G401 (cell line): Measurements from ENCODE around the gene PRKAR1B. TPM values are rescaled to one million over a fixed set of nuclear protein-coding genes. Genes with fewer than 3 reads are reported as not detected.

Source experiments
- DNase-seq: peaks from one replicate; pipeline ENCODE4 v3.0.0-alpha.2; 2015; ENCODE audit warnings: low spot score
- in situ Hi-C: cut with HindIII; loops from 2 replicates; pipeline ENCODE4 v1.10.0; 2016; ENCODE audit warnings: low sequenced_read_pairs, mixed read lengths
- total RNA-seq: library from RNA; depleted of rRNA; stranded (reverse); fragments of >200 nt; shearing (Covaris generic); gene quantifications from 2 replicates; pipeline ENCODE4 v1.2.3, GENCODE V29; 2014

PRKAR1B gene
- total RNA-seq, 1 experiment from 2014 or later, result 83.1 TPM

GRCh38 chr7:512541-513311, 214.4 kb downstream of the PRKAR1B start:
- peak; percentile 52 for DNase-seq

DNA sequence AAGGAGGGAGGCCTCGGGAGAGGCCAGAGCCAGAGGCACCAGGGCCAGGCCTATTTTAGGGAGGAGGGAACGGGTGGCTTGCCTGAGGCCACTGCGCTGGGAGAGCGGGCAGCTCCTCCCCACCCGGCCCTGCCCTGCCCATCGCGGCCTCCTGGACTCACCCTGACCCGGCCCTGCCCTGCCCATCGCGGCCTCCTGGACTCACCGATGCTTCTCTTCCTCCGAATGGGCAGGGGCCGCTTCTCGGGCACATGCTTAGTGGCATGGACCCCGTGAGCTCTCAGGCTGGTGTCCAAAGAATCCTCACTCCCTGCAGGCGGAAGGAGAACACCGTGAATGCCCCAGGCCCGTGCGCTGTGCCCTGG, 215.0 kb downstream of the PRKAR1B start:
- in situ Hi-C loops, result no loop called here

More at GRCh38 chr7:512541-513311, 214.4 kb downstream of the PRKAR1B start:
- in situ Hi-C loops, result no loop called here

GRCh38 chr7:511476-512145, 215.5 kb downstream of the PRKAR1B start:
- in situ Hi-C loops, result no loop called here
- DNase-seq, result no peak

More for the DNA sequence above, 215.0 kb downstream of the PRKAR1B start:
- no peak for DNase-seq

DNA sequence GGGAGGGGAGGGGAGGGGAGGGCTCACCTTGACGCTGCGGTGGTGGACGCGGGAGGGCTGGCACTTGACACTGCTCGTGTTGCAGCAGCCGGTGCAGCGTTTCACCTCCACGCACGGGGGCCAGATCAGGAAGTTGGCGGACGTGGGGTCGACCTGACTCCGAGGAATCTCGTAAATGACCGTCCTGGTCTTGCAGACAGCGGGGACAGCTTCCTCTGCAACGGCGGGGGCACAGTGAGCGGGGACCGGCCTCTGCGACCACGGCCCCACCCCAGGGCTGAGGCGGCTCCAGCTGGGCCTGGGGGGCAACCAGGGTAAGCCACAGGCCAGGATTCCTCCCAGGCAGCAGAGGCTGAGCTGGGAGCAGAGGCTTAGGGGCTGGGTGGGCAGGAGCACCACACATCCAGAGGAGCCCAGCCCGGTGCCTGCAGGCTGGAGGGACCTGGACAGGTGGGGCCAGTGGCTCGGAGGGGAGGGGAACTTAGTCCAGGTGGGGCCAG, 216.2 kb downstream of the PRKAR1B start:
- in situ Hi-C loops, result no loop called here
- no peak for DNase-seq

- in situ Hi-C loops, result no loop called here
- no peak for DNase-seq
Measured at GRCh38 chr7:510131-510481, 217.0 kb downstream of the PRKAR1B start.

GRCh38 chr7:509426-510130, 217.5 kb downstream of the PRKAR1B start:
- DNase-seq, result no peak
- in situ Hi-C loops, result no loop called here

- in situ Hi-C loops, result no loop called here
- no peak for DNase-seq
Measured at GRCh38 chr7:508461-509170, 218.5 kb downstream of the PRKAR1B start.

DNA sequence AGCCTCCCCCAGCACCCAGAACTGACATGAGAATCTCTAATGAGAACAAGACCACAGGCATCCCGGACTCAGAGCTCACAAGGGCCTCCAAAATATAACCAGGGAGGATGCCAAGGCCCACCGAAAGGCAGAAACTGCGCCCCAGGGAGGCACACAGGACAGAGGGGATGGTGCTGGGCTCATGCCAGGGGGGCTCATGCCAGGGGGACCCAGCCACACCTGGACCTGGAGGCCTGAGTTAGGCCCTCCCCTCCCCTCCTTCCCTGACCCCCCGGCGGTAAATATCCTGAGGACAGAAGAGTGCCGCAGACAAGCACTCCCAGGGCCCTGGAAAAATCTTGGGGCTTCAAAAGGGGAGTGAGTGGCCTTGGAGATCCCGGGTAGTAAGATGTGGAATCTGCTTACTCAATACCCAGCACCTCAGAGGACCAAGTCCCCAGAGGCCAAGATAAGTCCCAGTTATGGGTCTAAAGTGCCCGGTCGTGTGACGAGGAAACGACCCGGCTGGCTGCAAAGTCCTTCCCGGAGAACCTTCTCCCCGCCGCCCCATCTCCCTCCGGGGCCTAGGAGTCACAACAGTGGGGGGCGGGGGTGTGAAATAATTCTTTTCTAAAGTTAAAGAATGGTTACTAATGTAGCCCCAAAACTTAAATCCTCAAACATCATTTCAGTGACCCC, 219.3 kb downstream of the PRKAR1B start:
- DNase-seq, result no peak
- in situ Hi-C loops, result no loop called here

DNA sequence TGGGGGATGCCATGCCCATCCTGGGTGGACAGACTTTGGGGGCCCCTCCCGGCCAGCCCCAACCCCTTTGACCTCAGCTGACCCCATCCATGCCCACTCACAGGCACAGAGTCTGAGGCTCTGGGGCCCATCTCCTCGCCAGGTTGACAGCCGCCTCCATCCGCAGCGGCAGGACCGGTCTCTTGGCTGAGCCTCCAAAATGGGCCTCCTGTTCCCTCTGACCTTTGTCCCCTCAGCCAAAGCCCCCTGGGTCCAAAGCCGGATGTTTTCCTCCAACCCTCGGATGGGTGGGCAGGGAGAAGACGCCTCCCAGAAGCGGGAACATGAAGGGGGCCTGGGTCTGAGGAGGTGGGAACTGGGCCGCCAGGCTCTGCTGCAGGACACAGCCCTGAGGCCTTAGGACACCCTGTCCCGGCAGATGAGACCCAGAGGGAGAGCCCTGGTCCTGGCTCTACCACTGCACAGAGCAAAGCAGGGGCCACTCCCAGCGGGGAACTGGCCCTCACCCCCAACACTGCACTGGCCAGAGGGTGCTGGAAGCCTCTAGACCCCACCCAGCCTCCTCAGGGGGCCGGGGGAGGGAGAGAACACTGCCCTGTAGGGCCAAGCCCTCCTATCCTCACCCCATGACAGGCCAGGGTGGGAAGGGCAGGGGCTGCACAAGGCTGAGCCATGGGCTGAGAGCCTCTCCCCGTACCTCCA, 220.0 kb downstream of the PRKAR1B start:
- in situ Hi-C loops, result no loop called here
- DNase-seq, result no peak

DNA sequence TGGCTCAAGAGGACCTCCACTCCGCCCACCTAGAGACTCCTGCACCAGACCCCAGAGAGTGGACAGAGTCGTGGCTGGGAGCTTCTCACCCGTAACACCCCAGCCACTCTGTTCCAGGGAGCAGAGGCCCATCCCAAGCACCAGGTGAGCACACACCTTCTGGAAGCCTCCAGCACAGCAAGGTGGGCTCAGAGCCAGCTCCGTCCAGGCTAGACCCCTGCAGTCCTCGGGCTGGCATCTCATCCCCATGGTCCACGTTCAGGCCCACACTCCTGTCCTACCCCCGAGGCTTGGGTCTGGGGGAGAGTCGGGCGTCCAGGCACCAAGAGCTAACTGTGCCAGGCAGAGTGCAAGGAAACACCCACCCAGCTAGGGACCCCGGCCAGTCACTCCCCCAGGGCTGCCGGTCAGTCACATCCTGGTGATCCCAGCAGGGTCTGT, 220.7 kb downstream of the PRKAR1B start:
- no peak for DNase-seq
- in situ Hi-C loops, result no loop called here

DNA sequence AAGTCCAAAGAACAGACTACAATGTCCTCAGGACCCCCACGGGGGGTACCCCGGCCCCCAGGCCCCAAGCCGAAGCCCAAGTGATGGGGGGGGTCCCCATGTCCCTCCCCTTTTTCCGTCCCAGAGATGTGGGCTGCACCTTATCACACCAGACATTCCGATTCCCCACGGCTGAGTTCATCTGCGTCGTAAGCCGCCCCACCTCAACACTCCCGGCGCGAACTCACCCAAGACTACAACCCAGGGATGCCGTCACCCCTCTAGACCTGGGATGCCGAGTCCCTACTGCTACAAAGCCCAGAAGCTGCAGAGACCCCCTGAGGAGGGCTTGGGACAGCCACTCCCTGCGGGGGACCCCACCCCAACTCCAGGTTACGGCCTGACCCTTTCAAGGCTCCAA, 221.9 kb downstream of the PRKAR1B start:
- in situ Hi-C loops, result no loop called here
- no peak for DNase-seq

- DNase-seq, result no peak
- in situ Hi-C loops, result no loop called here
Measured at GRCh38 chr7:504221-505111, 222.6 kb downstream of the PRKAR1B start.

DNA sequence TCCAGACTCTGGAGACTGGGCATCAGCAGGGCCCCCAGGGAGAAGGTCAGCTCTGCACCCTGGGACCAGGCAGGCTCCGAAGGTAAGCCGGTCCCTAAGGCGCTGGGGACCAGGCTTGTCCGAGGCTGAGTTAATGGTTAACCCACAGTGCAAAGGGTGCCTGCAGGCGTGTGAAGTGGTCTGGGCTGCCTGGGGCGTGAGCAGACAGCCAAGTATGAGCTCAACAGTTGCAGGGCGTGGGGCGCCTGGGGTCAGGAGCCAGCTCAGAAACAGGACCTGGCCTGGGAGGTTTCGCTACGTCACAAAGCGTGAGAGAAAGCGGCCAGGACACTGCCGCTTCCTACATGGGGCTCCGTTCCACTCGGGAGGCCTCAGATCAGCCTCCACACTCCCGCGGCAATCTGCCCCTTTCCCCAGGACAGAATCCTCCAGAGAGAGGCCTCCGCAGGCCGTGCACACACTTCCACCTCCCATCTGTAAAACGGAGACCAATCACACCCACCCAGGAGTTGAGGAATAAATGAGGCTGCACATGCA, 223.4 kb downstream of the PRKAR1B start:
- no peak for DNase-seq
- in situ Hi-C loops, result no loop called here

- no peak for DNase-seq
- in situ Hi-C loops, result no loop called here
Measured at GRCh38 chr7:502296-502695, 224.8 kb downstream of the PRKAR1B start.

GRCh38 chr7:501526-501925, 225.6 kb downstream of the PRKAR1B start:
- in situ Hi-C loops, result no loop called here
- DNase-seq, result no peak

GRCh38 chr7:500521-501420, 226.3 kb downstream of the PRKAR1B start:
- no peak for DNase-seq
- in situ Hi-C loops, result no loop called here
